AG04449 (cell line): ENCODE results near the gene MAMLD1.

ENCODE experiments used
- CTCF ChIA-PET: fragments of 350-600 bp; formaldehyde crosslinking; extraction: SDS; loops from one replicate; lab custom pipeline; 2021; ENCODE audit warnings: antibody characterized with exemption; lab: Yijun Ruan, JAX
- POLR2A ChIA-PET: fragments of 400-600, 350-600 bp; formaldehyde crosslinking; extraction: SDS; loops from one replicate; lab custom pipeline; 2020; ENCODE audit warnings: antibody characterized with exemption, inconsistent platforms; lab: Yijun Ruan, JAX
- DNase-seq: peaks from one replicate; pipeline ENCODE4 v3.0.0-alpha.2; 2010; ENCODE audit warnings: low read depth, low spot score
- H3K4me3 ChIP-seq: 2 replicates; pipeline ENCODE4 v1.5.1; 2011; ENCODE audit warnings: low read depth, mild to moderate bottlenecking, control low read depth, low read length
- TF ChIP-seq, protein P1 (sequence below): IDR thresholded peaks from one replicate; pipeline ENCODE4 v1.5.1; 2011; ENCODE audit warnings: mild to moderate bottlenecking, moderate library complexity, low read length, control low read depth, inconsistent platforms; ENCODE audit not compliant: insufficient read depth; ENCODE audit errors: missing control alignments

The MAMLD1 gene

DNA sequence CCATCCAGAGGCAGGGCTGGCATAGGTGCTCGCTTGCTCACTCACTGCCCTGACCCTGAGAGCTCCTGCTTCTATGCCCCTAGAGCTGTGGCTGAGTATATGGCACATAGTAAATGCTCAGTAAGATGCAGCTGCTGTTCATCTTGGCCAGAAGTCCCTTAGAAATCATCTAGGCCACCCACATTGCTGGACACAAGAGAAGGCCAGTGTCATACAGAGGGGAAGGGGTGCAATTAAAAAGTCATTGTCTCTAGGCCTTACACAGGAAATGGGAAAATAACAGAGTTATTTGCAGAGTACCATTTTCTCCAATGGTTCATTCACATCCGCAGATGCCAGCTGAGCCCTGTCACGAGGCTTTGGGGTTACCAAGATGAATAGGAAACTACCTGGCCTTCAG lies 88.8 kb downstream of the MAMLD1 start:
- no peak for DNase-seq
- TF ChIP-seq, protein P1, sequence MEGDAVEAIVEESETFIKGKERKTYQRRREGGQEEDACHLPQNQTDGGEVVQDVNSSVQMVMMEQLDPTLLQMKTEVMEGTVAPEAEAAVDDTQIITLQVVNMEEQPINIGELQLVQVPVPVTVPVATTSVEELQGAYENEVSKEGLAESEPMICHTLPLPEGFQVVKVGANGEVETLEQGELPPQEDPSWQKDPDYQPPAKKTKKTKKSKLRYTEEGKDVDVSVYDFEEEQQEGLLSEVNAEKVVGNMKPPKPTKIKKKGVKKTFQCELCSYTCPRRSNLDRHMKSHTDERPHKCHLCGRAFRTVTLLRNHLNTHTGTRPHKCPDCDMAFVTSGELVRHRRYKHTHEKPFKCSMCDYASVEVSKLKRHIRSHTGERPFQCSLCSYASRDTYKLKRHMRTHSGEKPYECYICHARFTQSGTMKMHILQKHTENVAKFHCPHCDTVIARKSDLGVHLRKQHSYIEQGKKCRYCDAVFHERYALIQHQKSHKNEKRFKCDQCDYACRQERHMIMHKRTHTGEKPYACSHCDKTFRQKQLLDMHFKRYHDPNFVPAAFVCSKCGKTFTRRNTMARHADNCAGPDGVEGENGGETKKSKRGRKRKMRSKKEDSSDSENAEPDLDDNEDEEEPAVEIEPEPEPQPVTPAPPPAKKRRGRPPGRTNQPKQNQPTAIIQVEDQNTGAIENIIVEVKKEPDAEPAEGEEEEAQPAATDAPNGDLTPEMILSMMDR: no peak
- POLR2A ChIA-PET: no interaction called here
- no peak overlapping the region for H3K4me3 ChIP-seq
- CTCF ChIA-PET: no interaction called here

DNA sequence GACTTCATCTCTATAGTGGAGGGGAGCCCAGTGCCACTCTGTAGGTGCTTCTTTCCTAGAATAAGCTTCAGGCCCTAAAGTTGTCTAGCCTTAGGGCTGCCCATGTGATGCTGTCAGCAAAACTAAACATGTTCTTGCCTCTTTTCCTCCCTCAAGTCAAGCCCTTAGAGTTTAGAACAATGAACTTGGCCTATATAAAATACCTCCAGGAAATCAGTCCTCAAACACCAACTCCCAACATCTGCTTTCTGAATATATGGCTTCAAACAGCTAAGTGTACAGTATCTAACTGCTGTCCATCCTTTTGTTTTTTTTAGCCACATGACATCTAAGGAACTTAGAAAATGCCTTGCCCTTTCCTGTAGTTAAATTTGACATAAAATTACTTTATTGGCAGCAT lies 91.0 kb downstream of the MAMLD1 start:
- POLR2A ChIA-PET: no interaction called here
- H3K4me3 ChIP-seq: no peak overlapping the region
- TF ChIP-seq, protein P1: no peak
- CTCF ChIA-PET: no interaction called here
- no peak for DNase-seq

DNA sequence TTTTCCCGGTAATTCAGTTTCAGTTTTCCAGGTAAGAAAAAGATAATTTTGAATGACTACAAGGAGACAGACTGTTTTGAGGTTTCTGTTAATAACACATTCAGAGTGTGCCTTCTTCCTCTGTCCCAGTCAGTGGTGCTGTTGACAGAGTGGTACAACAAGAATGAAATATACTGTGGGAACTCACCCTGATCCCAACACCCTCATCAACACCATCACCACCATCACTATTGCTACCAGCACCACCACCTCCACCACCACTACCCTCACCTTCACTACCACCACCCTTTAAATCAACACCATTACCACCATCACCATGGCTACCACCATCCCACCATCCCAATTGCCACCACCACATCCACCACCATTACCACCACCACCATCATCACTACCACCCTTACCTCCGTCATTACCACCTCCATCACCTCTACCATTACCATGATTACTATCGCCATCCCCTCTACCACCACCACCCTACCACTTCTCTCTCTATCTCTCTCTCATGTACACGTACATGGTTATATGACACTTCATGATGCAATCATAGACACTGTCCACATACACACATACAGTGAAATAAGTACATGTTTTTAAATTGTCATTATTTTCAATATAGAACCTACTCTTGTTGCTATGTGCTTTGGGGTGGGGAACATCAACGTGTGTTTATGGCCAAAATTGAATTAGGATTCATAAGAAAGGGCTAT lies 91.5 kb downstream of the MAMLD1 start:
- POLR2A ChIA-PET: no interaction called here
- DNase-seq: no peak
- no peak overlapping the region for H3K4me3 ChIP-seq
- CTCF ChIA-PET: interaction anchor here (0.8 kb wide), 1 partner anchor 31 kb away, joined by 3 read pairs; no protein-coding TSS in a partner anchor
- TF ChIP-seq, protein P1: no peak

DNA sequence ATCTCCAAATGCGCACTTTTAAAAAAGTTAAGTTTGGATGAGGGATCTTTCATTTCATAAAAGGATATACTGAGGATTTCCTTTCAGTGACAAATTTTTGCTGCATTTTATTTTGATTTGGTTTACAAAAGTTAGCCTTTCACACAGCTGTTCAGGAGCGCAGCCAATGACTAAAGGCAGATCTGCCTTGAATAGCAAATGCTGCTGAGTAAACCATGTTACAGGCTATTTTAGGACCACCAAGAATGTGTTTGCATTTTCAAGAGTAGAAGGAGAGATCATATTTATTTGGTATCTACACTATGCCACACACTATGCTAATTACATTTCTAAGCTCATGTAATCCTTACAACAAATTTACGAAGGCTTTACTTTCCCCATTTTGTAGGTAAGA lies 92.1 kb downstream of the MAMLD1 start:
- CTCF ChIA-PET: interaction anchor here (0.8 kb wide), 1 partner anchor 30 kb away, joined by 3 read pairs; no protein-coding TSS in a partner anchor

DNA sequence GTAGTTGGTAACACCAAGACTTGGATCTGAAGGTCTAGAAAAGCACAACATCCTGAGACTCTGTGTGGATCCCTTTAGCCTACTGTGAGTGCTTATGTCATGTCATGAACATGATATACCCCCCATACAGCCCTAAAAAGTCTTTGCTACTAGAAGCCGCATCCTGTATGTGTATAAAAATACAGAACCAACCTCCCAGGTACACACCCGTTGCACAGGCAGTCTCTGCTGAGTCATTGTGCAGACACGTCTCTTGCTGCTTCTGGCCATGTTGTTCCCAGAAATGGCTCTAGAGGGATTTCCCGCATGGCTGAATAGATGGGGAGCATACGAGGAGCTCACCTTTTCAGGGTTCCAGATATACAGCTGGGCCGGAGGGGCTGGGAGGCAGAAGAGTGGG lies 93.3 kb downstream of the MAMLD1 start:
- H3K4me3 ChIP-seq: no peak overlapping the region
- TF ChIP-seq, protein P1: no peak
- no peak for DNase-seq
- CTCF ChIA-PET: no interaction called here
- POLR2A ChIA-PET: no interaction called here

More for the DNA sequence above, 92.1 kb downstream of the MAMLD1 start:
- POLR2A ChIA-PET: no interaction called here
- TF ChIP-seq, protein P1: no peak
- no peak overlapping the region for H3K4me3 ChIP-seq
- no peak for DNase-seq

DNA sequence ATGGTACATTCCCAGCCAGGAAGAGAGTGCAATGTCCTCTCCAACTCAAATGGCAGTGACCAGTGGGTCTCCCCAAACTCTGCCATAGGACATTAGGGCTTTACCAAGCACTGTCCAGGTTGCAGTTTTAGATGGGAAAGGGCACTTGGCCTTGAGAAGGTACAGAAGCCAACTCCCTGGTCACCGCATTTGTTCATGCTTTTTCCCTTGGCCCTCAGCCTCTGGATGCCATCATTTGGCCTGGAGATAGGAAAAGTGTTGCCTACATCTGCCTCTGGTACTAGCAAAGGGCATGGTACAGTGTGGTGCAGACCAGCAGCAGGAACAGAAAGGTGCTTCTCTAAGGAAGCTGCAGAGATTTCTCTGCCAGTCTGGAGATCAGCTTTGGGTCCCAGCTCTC lies 93.8 kb downstream of the MAMLD1 start:
- POLR2A ChIA-PET: no interaction called here
- TF ChIP-seq, protein P1: no peak
- no peak for DNase-seq
- H3K4me3 ChIP-seq: no peak overlapping the region
- CTCF ChIA-PET: no interaction called here
